HG03066 (cell line): Measurements from ENCODE around the gene TRAFD1.
"Not testable (repeated sequence)": the region's sequence is repeated elsewhere in the genome, so short reads cannot be mapped to it uniquely, and the experiment has no call there.

ENCODE experiments used
- ATAC-seq: cut with Tn5 transposase; IDR thresholded peaks from one replicate; pipeline ENCODE4 v1.9.1; 2021; ENCODE audit warnings: low read depth; ENCODE audit not compliant: unreplicated experiment

The TRAFD1 gene

GRCh38 chr12:112125250-112125999, at the start of gene TRAFD1:
Gene TRAFD1, plus strand, starts transcription at chr12:112125560. Its CDS starts 4,963 bp downstream, at chr12:112130523.
- peak; percentile 95 for ATAC-seq

GRCh38 chr12:112087055-112087850, 38.1 kb upstream of the TRAFD1 start:
- ATAC-seq: no peak

GRCh38 chr12:112087851-112088250, 37.5 kb upstream of the TRAFD1 start:
- no peak for ATAC-seq

- ATAC-seq: no peak
These were observed 33.8 kb upstream of the TRAFD1 start for GRCh38 chr12:112091563-112091962.

- ATAC-seq: peak; percentile 77
These were observed 29.3 kb upstream of the TRAFD1 start for GRCh38 chr12:112096070-112096469.

- ATAC-seq: no peak
These were observed 28.7 kb upstream of the TRAFD1 start for GRCh38 chr12:112096667-112097066.

- no peak for ATAC-seq
These were observed 27.7 kb upstream of the TRAFD1 start for GRCh38 chr12:112097641-112098040.

- not testable (repeated sequence) for ATAC-seq
These were observed 24.9 kb upstream of the TRAFD1 start for GRCh38 chr12:112100500-112100899.

- ATAC-seq: no peak
These were observed 23.2 kb upstream of the TRAFD1 start for GRCh38 chr12:112102127-112102526.

GRCh38 chr12:112102746-112103145, 22.6 kb upstream of the TRAFD1 start:
- not testable (repeated sequence) for ATAC-seq

- no peak for ATAC-seq
These were observed 21.4 kb upstream of the TRAFD1 start for GRCh38 chr12:112103758-112104503.

- ATAC-seq: no peak
These were observed 19.5 kb upstream of the TRAFD1 start for GRCh38 chr12:112105891-112106290.

- no peak for ATAC-seq
These were observed 17.8 kb upstream of the TRAFD1 start for GRCh38 chr12:112107306-112108201.

GRCh38 chr12:112108202-112109079, 16.9 kb upstream of the TRAFD1 start, which contains the start of gene NAA25:
Gene NAA25, minus strand, starts transcription at chr12:112108783. Its CDS starts 10 bp downstream, at chr12:112108773.
- peak; percentile 69 for ATAC-seq

GRCh38 chr12:112110787-112111662, 14.3 kb upstream of the TRAFD1 start:
- not testable (repeated sequence) for ATAC-seq

GRCh38 chr12:112111931-112112330, 13.4 kb upstream of the TRAFD1 start:
- no peak for ATAC-seq

- no peak for ATAC-seq
These were observed 12.8 kb upstream of the TRAFD1 start for GRCh38 chr12:112112409-112113133.
